T-helper 2 cell treated with Interferon-gamma antibody and Interleukin-4, amounts not matched to agents 100 ng/mL and 5 ng/mL, for 36 hours (primary cell): Measurements from ENCODE around the gene PTMA. TPM values are rescaled to one million over a fixed set of nuclear protein-coding genes. Genes with fewer than 3 reads are reported as not detected.
"Not testable (repeated sequence)": the region's sequence is repeated elsewhere in the genome, so short reads cannot be mapped to it uniquely, and the experiment has no call there.

Experiments
- intact Hi-C: fragments of 100-400 bp; cut with micrococcal nuclease; formaldehyde crosslinking; loops from one replicate; pipeline ENCODE4 v1.15.1; 2023
- total RNA-seq: library from RNA; stranded (reverse); gene quantifications from 2 replicates; pipeline ENCODE4 v1.2.3, GENCODE V29; 2022

The PTMA gene
- total RNA-seq, 1 donor from 2014 or later, result 2,458 TPM

- intact Hi-C loops, result no loop called here
Observed at GRCh38 chr2:231691251-231691772, 17.0 kb upstream of the PTMA start.

GRCh38 chr2:231692847-231693246 is 15.5 kb upstream of the PTMA start:
- intact Hi-C loops, result no loop called here

- intact Hi-C loops, result no loop called here
Observed at GRCh38 chr2:231693956-231694355, 14.4 kb upstream of the PTMA start.

GRCh38 chr2:231696004-231696367 is 12.3 kb upstream of the PTMA start:
- intact Hi-C loops, result no loop called here

GRCh38 chr2:231699006-231699405 is 9.3 kb upstream of the PTMA start:
- intact Hi-C loops, result no loop called here

GRCh38 chr2:231701456-231702373 is 6.6 kb upstream of the PTMA start:
- intact Hi-C loops, result no loop called here

- intact Hi-C loops, result no loop called here
Observed at GRCh38 chr2:231704017-231704416, 4.3 kb upstream of the PTMA start.

GRCh38 chr2:231706731-231707624 is 1.3 kb upstream of the PTMA start:
- intact Hi-C loops, result loop anchor here (1.0 to 2.0 kb wide), 4 partner anchors 30 to 193 kb away; partner anchors contain the start of gene PDE6D

GRCh38 chr2:231707625-231707926 is 749 bp upstream of the PTMA start:
- intact Hi-C loops, result loop anchor here (1.0 to 2.0 kb wide), 2 partner anchors 31 to 193 kb away; no protein-coding TSS in a partner anchor

- intact Hi-C loops, result loop anchor here (1.0 kb wide), 2 partner anchors 96 to 245 kb away; partner anchors contain the start of gene NCL
Observed at GRCh38 chr2:231708773-231709635, 679 bp downstream of the PTMA start.

GRCh38 chr2:231709636-231709980 is 1.3 kb downstream of the PTMA start:
- intact Hi-C loops, result no loop called here

GRCh38 chr2:231709981-231710798 is 1.9 kb downstream of the PTMA start:
- intact Hi-C loops, result no loop called here

- intact Hi-C loops, result no loop called here
Observed at GRCh38 chr2:231710799-231711676, 2.7 kb downstream of the PTMA start.

GRCh38 chr2:231711677-231712450 is 3.5 kb downstream of the PTMA start:
- intact Hi-C loops, result no loop called here

GRCh38 chr2:231712451-231713021 is 4.2 kb downstream of the PTMA start:
- intact Hi-C loops, result not testable (repeated sequence)

GRCh38 chr2:231713406-231713729 is 5.0 kb downstream of the PTMA start:
- intact Hi-C loops, result not testable (repeated sequence)

GRCh38 chr2:231713730-231714638 is 5.7 kb downstream of the PTMA start:
- intact Hi-C loops, result loop anchor here (2.0 kb wide), 1 partner anchor 65 kb away; no protein-coding TSS in a partner anchor
